Measurements from ENCODE around the gene DLGAP1.

DNA sequence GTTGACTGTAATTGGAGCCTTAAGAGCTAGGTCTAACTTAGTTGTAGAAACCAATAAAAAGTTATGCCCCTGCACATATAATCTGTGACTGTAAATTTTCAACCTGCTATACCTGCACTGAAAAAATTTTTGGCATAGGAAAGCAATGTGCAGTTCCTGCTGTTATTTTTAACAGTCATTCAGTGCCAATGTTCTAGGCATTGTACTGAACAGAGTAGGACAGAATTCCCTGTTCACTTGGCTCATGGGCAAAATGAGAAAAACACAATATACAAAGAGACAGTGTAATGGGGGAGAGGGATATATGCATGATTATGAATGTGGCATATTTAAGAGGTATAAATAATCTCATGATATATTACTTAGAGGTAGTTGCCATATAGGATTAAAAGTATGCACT, 547.2 kb downstream of the DLGAP1 start:
- TF ChIP-seq CTCF (IDR thresholded peaks at IDR 0.05) (no peak), EZH2phosphoT487 (IDR thresholded peaks at IDR 0.05) (no peak), EZH2 (IDR thresholded peaks at IDR 0.05) (no peak)
